ENCODE measurements around the gene SH3PXD2A. TPM values are rescaled to one million over a fixed set of nuclear protein-coding genes. Genes with fewer than 3 reads are reported as not detected.

Gene SH3PXD2A
- total and polyA plus RNA-seq, 2 donors (not counting 1 experiment from before 2014, with no cell fraction given), result 3.2 to 33.5 TPM

DNA sequence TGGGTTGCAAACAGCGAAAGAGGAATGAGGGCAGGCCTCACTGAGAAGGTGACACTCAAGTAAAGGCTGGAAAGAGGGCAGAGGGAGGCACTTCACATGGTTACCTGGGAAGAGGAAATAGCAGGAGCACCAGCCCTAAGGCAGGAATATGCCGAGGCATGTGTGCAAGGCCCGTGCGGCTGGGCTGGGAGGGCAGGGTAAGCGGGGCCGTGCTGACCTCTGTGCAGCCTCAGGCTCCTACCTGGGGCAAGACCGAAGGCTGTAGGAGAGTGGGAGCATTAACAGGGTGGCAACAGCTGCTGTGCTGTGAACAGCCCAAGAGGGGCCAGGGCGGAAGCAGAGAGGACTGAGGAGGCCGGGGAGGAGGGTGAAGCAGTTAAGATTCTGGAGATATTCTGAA lies 24.0 kb upstream of the SH3PXD2A start:
- TF ChIP-seq, protein P1, sequence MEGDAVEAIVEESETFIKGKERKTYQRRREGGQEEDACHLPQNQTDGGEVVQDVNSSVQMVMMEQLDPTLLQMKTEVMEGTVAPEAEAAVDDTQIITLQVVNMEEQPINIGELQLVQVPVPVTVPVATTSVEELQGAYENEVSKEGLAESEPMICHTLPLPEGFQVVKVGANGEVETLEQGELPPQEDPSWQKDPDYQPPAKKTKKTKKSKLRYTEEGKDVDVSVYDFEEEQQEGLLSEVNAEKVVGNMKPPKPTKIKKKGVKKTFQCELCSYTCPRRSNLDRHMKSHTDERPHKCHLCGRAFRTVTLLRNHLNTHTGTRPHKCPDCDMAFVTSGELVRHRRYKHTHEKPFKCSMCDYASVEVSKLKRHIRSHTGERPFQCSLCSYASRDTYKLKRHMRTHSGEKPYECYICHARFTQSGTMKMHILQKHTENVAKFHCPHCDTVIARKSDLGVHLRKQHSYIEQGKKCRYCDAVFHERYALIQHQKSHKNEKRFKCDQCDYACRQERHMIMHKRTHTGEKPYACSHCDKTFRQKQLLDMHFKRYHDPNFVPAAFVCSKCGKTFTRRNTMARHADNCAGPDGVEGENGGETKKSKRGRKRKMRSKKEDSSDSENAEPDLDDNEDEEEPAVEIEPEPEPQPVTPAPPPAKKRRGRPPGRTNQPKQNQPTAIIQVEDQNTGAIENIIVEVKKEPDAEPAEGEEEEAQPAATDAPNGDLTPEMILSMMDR (IDR thresholded peaks at IDR 0.05), result no peak
- TF ChIP-seq EZH2 (IDR thresholded peaks at IDR 0.05; ENCODE audit: borderline replicate concordance, insufficient read depth, low read depth, low read length, poor library complexity, severe bottlenecking), result no peak
- Histone ChIP-seq H3K4me3 (ENCODE audit: control extremely low read depth in 1 of 5, extremely low read depth in 1 of 5, insufficient read depth in 1 of 5, low read depth in 2 of 5, low read length in 4 of 5) (no peak overlapping the region), H3K4me1 (ENCODE audit: control insufficient read depth in 2 of 2, insufficient read depth in 2 of 2, low read length in 2 of 2) (no peaks in the 10 kb centered on the region), H3K9ac (ENCODE audit: low read length) (no peak overlapping the region), H3K9me3 (ENCODE audit: control extremely low read depth in 1 of 3, control insufficient read depth in 2 of 3, insufficient read depth in 1 of 3, low read length in 2 of 3) (no peaks in the 10 kb centered on the region), H3K36me3 (replicated peaks in 1 of 2; ENCODE audit: control extremely low read depth in 1 of 2, control insufficient read depth in 1 of 2, extremely low read depth in 1 of 2, insufficient read depth in 2 of 2, low read length in 1 of 2) (peaks cover 0 to 61% of the 10 kb centered on the region in 2 experiments), H3K4me2 (replicated peaks; ENCODE audit: low read depth, low read length, poor library complexity, severe bottlenecking) (no peak overlapping the region), H3K27me3 (replicated peaks in 1 of 4; ENCODE audit: control extremely low read depth in 1 of 4, control insufficient read depth in 3 of 4, insufficient read depth in 4 of 4, low read length in 3 of 4) (no peaks in the 10 kb centered on the region), H3K79me2 (ENCODE audit: control insufficient read depth, insufficient read depth, low read length) (no peaks in the 10 kb centered on the region), H4K20me1 (ENCODE audit: control insufficient read depth, insufficient read depth, low read length, poor library complexity, severe bottlenecking) (no peaks in the 10 kb centered on the region), H2AFZ (ENCODE audit: insufficient read depth, low read depth, low read length, poor library complexity, severe bottlenecking) (no peak overlapping the region), H3K27ac (ENCODE audit: low read length in 2 of 2) (no peak overlapping the region)
- CTCF ChIA-PET, result interaction anchor here (0.6 to 1.3 kb wide), 2 partner anchors 167 to 170 kb away, joined by 3 to 7 read pairs; no protein-coding TSS in a partner anchor
- Mint-ChIP-seq H3K27ac (no peak overlapping the region), H3K4me3 (no peak overlapping the region), H3K27me3 (no peaks in the 10 kb centered on the region), H3K4me1 (no peaks in the 10 kb centered on the region), H3K9me3 (ENCODE audit: insufficient read depth) (no peaks in the 10 kb centered on the region)
- POLR2A ChIA-PET, result no interaction called here
- intact Hi-C loops (cut with micrococcal nuclease), result no loop called here
- 89% methylated on average over 9 of the region's 9 CpGs for WGBS (ENCODE audit: insufficient coverage)
- DNase-seq, result no peak
- no peak for ATAC-seq (ENCODE audit: low read depth)

DNA sequence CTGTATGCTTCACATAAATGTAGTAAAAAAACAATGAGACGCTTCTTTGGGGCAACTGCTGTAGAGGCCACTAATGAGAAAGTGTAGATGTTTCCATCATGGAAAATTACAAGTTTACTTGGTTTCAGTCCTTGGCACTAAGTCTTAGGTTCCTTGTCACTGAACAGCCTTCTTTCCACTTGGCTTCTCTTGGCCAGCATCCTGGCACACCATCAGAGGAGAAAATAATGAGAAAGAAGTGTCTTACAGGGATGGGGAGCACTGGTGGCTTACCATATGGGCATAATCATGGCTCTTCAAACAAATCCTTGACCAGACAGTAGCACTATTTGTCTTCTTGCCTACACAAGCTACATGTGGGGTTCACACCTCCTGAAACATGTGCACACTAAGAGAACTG lies 22.5 kb upstream of the SH3PXD2A start:
- H3K9ac ChIP-seq (ENCODE audit: low read length), result no peak overlapping the region
- ChIA-PET CTCF (no interaction called here), POLR2A (no interaction called here)
- ATAC-seq (ENCODE audit: low read depth) (no peak), DNase-seq (no peak)
- Mint-ChIP-seq H3K4me1 (no peaks in the 10 kb centered on the region), H3K27me3 (no peaks in the 10 kb centered on the region), H3K9me3 (ENCODE audit: insufficient read depth) (no peaks in the 10 kb centered on the region), H3K27ac (no peak overlapping the region), H3K4me3 (no peak overlapping the region)
- no peak overlapping the region for H2AFZ ChIP-seq (ENCODE audit: insufficient read depth, low read depth, low read length, poor library complexity, severe bottlenecking)
- no peak overlapping the region for H3K4me3 ChIP-seq (ENCODE audit: control extremely low read depth in 1 of 5, extremely low read depth in 1 of 5, insufficient read depth in 1 of 5, low read depth in 2 of 5, low read length in 4 of 5)
- 90% methylated on average over 1 of the region's 1 CpG for WGBS (ENCODE audit: insufficient coverage)
- H3K9me3 ChIP-seq (ENCODE audit: control extremely low read depth in 1 of 3, control insufficient read depth in 2 of 3, insufficient read depth in 1 of 3, low read length in 2 of 3), result no peaks in the 10 kb centered on the region
- intact Hi-C loops (cut with micrococcal nuclease), result no loop called here
- no peak overlapping the region for H3K27ac ChIP-seq (ENCODE audit: low read length in 2 of 2)
- no peaks in the 10 kb centered on the region for H3K79me2 ChIP-seq (ENCODE audit: control insufficient read depth, insufficient read depth, low read length)
- no peak overlapping the region for H3K4me2 ChIP-seq (replicated peaks; ENCODE audit: low read depth, low read length, poor library complexity, severe bottlenecking)
- no peaks in the 10 kb centered on the region for H3K4me1 ChIP-seq (ENCODE audit: control insufficient read depth in 2 of 2, insufficient read depth in 2 of 2, low read length in 2 of 2)
- H3K27me3 ChIP-seq (replicated peaks in 1 of 4; ENCODE audit: control extremely low read depth in 1 of 4, control insufficient read depth in 3 of 4, insufficient read depth in 4 of 4, low read length in 3 of 4), result no peaks in the 10 kb centered on the region
- peaks cover 0 to 57% of the 10 kb centered on the region in 2 experiments for H3K36me3 ChIP-seq (replicated peaks in 1 of 2; ENCODE audit: control extremely low read depth in 1 of 2, control insufficient read depth in 1 of 2, extremely low read depth in 1 of 2, insufficient read depth in 2 of 2, low read length in 1 of 2)
- TF ChIP-seq, protein P1 (IDR thresholded peaks at IDR 0.05), result no peak
- no peak for TF ChIP-seq EZH2 (IDR thresholded peaks at IDR 0.05; ENCODE audit: borderline replicate concordance, insufficient read depth, low read depth, low read length, poor library complexity, severe bottlenecking)
- H4K20me1 ChIP-seq (ENCODE audit: control insufficient read depth, insufficient read depth, low read length, poor library complexity, severe bottlenecking), result no peaks in the 10 kb centered on the region
